ENCODE measurements around the gene STATH.
"Not testable (repeated sequence)": the region's sequence is repeated elsewhere in the genome, so short reads cannot be mapped to it uniquely, and the experiment has no call there.

The STATH gene

GRCh38 chr4:69995526-69996016, at the start of gene STATH:
STATH (plus strand) TSS chr4:69995966; CDS start chr4:69998438, 2,472 bp downstream.
- no peak for DNase-seq

DNA sequence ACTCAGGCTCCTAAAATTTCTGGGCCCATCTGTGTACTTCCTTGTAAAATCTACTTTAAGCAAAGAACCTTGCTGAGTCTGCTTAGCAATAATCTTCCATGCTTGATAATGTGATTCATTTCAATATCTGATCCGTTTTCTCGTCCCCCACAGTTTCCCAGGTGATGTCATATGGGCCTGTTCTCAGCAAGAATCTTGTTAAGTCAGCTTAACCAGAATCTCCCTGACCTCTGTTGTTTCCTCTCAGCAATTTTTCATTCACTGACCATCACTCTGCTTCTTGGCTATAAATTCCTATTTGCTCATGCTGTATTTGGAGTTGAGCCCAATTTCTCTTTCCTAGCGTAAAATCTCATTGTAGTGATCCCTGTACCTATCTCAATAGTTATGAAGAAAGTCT, 44.2 kb upstream of the STATH start:
- DNase-seq = no peak

- DNase-seq = no peak
These were observed 38.6 kb upstream of the STATH start for GRCh38 chr4:69957209-69957608.

DNA sequence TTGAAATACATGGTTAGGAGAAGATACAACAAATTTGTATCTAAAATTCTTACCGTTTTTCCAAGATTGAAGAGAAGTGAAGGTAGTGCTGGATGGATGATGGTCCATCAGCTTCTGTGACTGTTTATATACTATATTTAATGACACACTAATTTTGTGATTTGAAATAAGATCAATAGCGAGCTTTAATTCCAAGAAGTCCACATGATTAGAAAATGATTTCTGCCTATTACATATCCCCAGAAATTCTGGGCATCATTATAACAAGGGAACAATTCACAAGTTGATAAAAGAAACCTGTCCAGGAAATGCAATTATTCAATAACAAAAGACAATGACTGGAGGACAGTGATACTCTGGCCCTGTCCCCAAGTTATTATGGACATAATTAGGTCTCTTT, 30.1 kb upstream of the STATH start, which contains the start of gene CSN2:
CSN2 (minus strand) TSS at position 101 of the 400 bp plus-strand sequence. CDS start 4,733 bp downstream, outside the sequence.
- DNase-seq = no peak

- no peak for DNase-seq
These were observed 25.7 kb upstream of the STATH start for GRCh38 chr4:69970071-69970470.

DNA sequence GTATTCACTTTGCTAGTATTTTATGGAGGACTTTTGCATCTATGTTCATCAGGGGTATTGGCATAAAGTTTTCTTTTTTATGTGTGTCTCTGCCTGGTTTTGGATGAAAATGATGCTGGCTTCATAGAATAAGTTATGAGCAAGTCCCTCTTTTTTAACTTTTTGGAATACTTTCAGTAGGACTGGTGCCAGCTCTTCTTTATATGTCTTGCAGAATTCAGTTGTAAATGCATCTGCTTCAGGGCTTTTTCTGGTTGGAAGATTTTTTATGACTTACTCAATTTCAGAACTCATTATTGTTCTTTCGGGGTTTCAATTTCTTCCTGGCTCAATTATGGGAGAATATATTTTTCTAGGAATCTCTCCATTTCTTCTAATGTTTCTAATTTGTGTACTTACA, 21.1 kb upstream of the STATH start:
- DNase-seq = no peak

DNA sequence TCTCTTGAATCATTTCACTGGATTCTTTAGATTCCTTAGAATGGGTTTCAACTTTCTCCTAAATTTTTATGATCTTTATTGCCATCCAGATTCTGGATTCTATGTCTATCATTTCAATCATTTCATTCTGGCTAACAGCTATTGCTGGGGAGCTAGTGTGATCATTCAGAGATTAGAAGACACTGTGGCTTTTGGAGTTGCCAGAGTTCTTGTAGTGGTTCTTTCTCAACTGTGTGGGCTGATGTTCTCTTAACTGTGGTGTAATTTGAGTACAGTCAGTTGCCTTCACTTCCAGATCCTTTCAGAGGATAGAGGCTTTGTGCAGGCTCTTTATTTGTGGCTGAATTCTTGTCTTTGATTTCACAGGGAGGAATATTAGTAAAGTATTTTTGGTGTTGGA, 18.2 kb upstream of the STATH start:
- DNase-seq = no peak

- no peak for DNase-seq
These were observed 11.7 kb upstream of the STATH start for GRCh38 chr4:69984030-69984443.

GRCh38 chr4:69986663-69987062, 9.1 kb upstream of the STATH start:
- DNase-seq = no peak

- DNase-seq = no peak
These were observed 4.8 kb upstream of the STATH start for GRCh38 chr4:69991016-69991415.

DNA sequence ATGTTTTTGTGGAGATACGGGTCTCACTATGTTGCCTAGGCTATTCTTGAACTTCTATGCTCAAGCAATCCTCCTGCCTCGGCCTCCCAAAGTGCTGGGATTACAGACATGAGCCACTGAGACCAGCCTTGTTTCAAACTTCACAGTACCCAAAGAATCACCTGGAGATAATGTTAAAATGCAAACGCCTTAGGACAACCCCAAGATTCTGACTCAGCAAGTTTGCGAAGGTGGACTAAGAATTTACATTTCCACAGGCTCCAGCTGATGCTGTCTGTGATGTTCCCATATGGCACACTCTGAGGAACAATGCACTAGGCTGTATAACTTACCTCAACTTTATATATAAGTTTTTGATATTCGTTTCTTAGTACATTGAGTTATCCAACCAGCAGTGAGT, 984 bp upstream of the STATH start:
- DNase-seq = no peak

DNA sequence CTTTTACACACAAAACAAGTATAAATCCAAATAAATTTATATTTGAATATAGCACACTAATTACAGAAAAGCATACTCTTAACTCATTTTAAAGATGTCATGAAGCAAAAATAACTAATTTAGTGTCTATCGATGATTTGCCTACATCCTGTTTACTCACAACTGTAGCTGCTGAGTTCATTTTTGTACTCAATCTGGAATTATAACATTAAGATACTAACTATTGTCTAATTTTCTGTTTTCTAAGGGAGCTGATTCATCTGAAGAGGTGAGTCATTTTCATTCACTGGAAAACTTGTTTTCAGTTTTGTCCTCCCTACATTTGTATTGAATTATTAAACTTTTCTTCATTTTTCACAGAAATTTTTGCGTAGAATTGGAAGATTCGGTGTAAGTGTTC, 3.7 kb downstream of the STATH start:
- no peak for DNase-seq

DNA sequence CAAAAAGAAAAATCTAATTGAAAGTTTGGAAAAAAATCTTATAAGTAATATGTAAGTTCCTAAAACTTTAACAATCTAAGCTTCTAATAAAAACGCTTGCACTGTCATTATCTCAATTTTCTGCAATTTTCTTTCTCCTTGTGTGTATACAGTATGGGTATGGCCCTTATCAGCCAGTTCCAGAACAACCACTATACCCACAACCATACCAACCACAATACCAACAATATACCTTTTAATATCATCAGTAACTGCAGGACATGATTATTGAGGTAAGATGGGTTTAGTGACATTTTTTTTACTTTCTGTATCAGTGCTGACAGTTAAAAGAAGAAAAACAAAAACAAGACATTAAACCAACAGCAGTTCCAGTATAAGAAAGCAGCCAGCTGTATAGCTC, 4.9 kb downstream of the STATH start:
- DNase-seq = no peak

DNA sequence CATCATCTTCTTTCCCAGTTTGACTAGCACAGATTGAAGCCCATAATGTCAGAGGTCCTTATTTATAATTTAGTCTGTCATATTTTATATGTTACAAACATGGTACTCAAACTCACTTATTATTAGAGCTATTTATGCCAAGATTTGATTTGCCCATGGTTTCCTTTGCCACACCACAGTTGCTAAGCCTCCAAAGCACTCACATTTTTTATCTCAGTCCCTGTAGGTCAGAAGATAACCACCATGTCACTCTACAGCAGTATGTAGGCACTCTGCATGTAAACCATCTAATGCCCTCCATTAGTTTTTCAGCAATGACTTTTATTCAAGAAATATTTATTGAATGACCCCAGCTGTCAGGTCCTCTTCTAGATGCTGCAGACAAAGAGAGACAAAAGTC, 6.7 kb downstream of the STATH start:
- no peak for DNase-seq

GRCh38 chr4:70008771-70009170, 13.0 kb downstream of the STATH start:
- DNase-seq = no peak

- DNase-seq = not testable (repeated sequence)
These were observed 23.2 kb downstream of the STATH start for GRCh38 chr4:70019006-70019405.

DNA sequence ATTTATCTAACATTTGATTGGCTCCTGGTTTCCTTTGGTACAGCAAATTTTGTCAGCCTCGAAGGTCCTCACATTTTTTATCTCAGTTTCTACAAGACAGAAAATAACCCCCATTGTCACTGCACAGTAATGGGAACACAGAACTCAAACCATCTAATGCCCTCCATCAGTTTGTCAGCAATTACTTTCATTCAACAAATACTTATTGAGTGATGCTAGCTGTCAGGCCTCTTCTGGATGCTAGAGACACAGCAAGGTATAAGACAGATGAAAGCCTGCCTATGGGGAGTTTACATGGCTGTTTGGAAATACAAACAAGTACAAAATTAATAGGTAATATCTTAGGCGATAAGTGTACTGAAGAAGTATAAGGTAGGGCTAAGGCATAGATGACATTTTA, 27.5 kb downstream of the STATH start:
- DNase-seq = no peak

DNA sequence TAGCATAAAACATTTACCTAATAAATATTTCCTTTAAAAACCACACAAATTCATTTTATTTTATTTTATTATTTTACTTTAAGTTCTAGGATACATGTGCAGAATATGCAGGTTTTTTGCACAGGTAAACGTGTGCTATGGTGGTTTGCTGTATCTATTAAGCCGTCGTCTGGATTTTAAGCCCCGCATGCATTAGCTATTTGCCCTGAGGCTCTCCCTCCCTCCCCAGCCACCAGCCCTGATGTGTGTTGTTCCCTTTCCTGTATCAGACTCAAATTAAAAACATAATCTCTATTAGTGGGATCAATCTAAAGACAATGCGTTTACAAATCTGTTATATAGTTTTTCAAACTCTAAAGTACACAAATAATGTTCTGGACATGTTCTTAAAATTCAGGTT, 31.2 kb downstream of the STATH start:
- DNase-seq = no peak

- DNase-seq = not testable (repeated sequence)
These were observed 32.4 kb downstream of the STATH start, which contains the start of gene HTN3 for GRCh38 chr4:70028159-70028558. HTN3 (plus strand) TSS chr4:70028459; CDS start chr4:70030741, 2,282 bp downstream.

DNA sequence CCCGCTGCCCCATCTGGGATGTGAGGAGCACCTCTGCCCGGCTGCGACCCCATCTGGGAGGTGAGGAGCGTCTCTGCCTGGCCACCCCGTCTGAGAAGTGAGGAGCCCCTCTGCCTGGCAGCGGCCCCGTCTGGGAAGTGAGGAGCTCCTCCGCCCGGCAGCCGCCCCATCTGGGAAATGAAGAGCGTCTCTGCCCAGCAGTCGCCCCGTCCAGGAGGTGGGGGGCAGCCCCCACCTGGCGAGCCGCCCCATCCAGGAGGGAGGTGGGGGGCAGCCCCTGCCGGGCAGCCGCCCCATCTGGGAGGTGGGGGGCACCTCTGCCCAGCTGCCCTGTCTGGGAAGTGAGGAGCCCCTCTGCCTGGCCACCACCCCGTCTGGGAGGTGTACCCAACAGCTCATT, 41.8 kb downstream of the STATH start:
- DNase-seq = not testable (repeated sequence)

GRCh38 chr4:70039928-70040327, 44.2 kb downstream of the STATH start:
- DNase-seq = not testable (repeated sequence)

DNA sequence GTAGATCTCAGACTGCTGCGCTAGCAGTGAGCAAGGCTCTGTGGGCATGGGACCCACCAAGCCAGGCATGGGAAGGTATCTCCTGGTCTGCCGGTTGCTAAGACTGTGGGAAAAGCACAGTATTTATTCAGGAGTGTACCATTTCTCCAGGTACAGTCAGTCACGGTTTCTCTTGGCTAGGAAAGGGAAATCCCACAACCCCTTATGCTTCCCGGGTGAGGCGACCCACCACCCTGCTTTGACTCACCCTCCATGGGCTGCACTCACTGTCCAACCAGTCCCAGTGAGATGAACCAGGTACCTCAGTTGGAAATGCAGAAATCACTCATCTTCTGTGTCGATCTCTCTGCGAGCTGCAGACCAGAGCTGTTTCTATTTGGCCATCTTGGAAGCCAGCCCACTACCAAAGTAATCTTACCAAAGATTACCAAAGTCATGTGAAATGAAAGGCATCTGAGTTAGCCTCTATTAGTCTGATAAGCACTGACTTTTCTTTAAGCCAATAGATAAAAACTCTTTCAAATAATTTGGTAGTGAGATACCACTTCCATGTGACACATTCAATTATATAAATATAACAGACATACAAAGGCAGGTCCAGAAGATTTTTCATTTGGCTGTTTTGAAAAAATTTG, 46.0 kb downstream of the STATH start:
- DNase-seq = no peak

DNA sequence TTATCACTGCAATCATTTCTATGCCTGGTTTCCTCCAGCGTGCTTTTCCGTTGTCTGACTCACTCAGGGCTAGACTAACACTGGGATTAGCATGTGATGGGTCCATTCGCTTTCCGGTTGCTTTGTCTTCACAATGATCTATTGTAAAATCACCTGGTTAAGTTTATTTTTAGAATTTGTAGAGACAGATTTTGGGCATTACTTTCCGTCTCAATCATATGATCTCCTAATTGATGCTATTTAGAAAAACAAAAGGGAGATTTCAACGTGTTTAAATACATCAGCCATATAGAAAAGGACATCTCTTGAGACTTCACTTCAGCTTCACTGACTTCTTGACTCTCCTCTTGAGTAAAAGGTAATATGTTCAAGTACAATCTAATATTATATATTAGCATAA, 54.4 kb downstream of the STATH start, which contains the start of gene HTN1:
HTN1 (plus strand) TSS at position 301 of the 400 bp plus-strand sequence. CDS start 2,639 bp downstream, outside the sequence.
- not testable (repeated sequence) for DNase-seq

Measured in activated effector memory CD4-positive, alpha-beta T cell treated with anti-CD3 and anti-CD28 coated beads, Interleukin-2, amount 50 U/mL, for 16 hours (primary cell).